ENCODE results near the gene APOBEC2. TPM values are rescaled to one million over a fixed set of nuclear protein-coding genes. Genes with fewer than 3 reads are reported as not detected.

APOBEC2 gene
- total and polyA plus RNA-seq, 2 donors from 2014 or later = not detected

DNA sequence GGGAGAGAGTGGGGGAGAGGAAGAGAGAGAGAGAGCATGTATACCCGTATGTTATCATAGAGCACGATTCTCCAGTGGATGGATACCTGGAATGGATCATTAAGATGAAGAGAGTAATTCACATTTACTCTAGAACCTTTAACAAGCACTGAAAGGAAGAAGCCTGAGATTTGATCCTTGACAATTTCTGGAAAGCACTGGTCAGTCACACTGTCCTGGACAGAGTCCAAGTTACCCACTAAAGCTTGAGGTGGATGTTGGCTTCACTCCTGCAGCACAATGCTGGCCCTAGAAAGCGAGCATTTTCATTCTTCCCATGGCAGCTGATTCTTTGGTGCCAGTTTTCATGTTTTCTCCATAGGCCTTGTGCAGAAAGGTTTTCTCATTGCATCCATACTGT, 45.4 kb downstream of the APOBEC2 start:
- intact Hi-C loops (cut with DNase I) = no loop called here

GRCh38 chr6:41100871-41101287, 47.9 kb downstream of the APOBEC2 start:
- no peak overlapping the region for H3K27ac ChIP-seq (ENCODE audit: low read depth in 2 of 2, low read length in 2 of 2)
- FAIRE-seq (no peak), DNase-seq (peak in 2 of 5 donors; percentile 45 to 67)
- peaks cover 11 to 33% (median 23%) of the 10 kb centered on the region in 3 donors for H3K36me3 ChIP-seq (ENCODE audit: control insufficient read depth in 2 of 3, insufficient read depth in 3 of 3, low read length in 3 of 3)
- TF ChIP-seq CTCF (IDR thresholded peaks at IDR 0.05; ENCODE audit: borderline replicate concordance, extremely low read depth, insufficient read depth) = no peak
- no peaks in the 10 kb centered on the region for H3K27me3 ChIP-seq (ENCODE audit: control insufficient read depth, insufficient read depth, low read length)
- H3K9me3 ChIP-seq (ENCODE audit: control insufficient read depth in 2 of 3, insufficient read depth in 1 of 3, low read length in 3 of 3) = no peaks in the 10 kb centered on the region
- H3K4me1 ChIP-seq (ENCODE audit: control insufficient read depth in 2 of 3, insufficient read depth in 2 of 3, low read depth in 1 of 3, low read length in 3 of 3) = no peaks in the 10 kb centered on the region
- H3K4me3 ChIP-seq (ENCODE audit: low read length in 3 of 3) = no peak overlapping the region
- no peak overlapping the region for H3K9ac ChIP-seq (ENCODE audit: low read length in 3 of 3)
- intact Hi-C loops (cut with DNase I) = no loop called here

More for the DNA sequence above, 45.4 kb downstream of the APOBEC2 start:
- Histone ChIP-seq H3K4me1 (ENCODE audit: control insufficient read depth in 2 of 3, insufficient read depth in 2 of 3, low read depth in 1 of 3, low read length in 3 of 3) (no peaks in the 10 kb centered on the region), H3K27me3 (ENCODE audit: control insufficient read depth, insufficient read depth, low read length) (no peaks in the 10 kb centered on the region), H3K36me3 (ENCODE audit: control insufficient read depth in 2 of 3, insufficient read depth in 3 of 3, low read length in 3 of 3) (peaks cover 23 to 49% (median 37%) of the 10 kb centered on the region in 3 donors), H3K9me3 (ENCODE audit: control insufficient read depth in 2 of 3, insufficient read depth in 1 of 3, low read length in 3 of 3) (no peaks in the 10 kb centered on the region), H3K27ac (ENCODE audit: low read depth in 2 of 2, low read length in 2 of 2) (no peak overlapping the region), H3K9ac (ENCODE audit: low read length in 3 of 3) (no peak overlapping the region), H3K4me3 (ENCODE audit: low read length in 3 of 3) (no peak overlapping the region)
- no peak for TF ChIP-seq CTCF (IDR thresholded peaks at IDR 0.05; ENCODE audit: borderline replicate concordance, extremely low read depth, insufficient read depth)
- FAIRE-seq (no peak), DNase-seq (no peak)

GRCh38 chr6:41103847-41104246, 50.8 kb downstream of the APOBEC2 start:
- Histone ChIP-seq H3K4me1 (ENCODE audit: control insufficient read depth in 2 of 3, insufficient read depth in 2 of 3, low read depth in 1 of 3, low read length in 3 of 3) (no peaks in the 10 kb centered on the region), H3K27me3 (ENCODE audit: control insufficient read depth, insufficient read depth, low read length) (no peaks in the 10 kb centered on the region), H3K4me3 (ENCODE audit: low read length in 3 of 3) (no peak overlapping the region), H3K36me3 (ENCODE audit: control insufficient read depth in 2 of 3, insufficient read depth in 3 of 3, low read length in 3 of 3) (peaks cover 3 to 10% (median 3%) of the 10 kb centered on the region in 3 donors), H3K9ac (ENCODE audit: low read length in 3 of 3) (no peak overlapping the region), H3K9me3 (ENCODE audit: control insufficient read depth in 2 of 3, insufficient read depth in 1 of 3, low read length in 3 of 3) (no peaks in the 10 kb centered on the region), H3K27ac (ENCODE audit: low read depth in 2 of 2, low read length in 2 of 2) (no peak overlapping the region)
- no peak for DNase-seq
- no peak for TF ChIP-seq CTCF (IDR thresholded peaks at IDR 0.05; ENCODE audit: borderline replicate concordance, extremely low read depth, insufficient read depth)
- intact Hi-C loops (cut with DNase I) = no loop called here
- no peak for FAIRE-seq

DNA sequence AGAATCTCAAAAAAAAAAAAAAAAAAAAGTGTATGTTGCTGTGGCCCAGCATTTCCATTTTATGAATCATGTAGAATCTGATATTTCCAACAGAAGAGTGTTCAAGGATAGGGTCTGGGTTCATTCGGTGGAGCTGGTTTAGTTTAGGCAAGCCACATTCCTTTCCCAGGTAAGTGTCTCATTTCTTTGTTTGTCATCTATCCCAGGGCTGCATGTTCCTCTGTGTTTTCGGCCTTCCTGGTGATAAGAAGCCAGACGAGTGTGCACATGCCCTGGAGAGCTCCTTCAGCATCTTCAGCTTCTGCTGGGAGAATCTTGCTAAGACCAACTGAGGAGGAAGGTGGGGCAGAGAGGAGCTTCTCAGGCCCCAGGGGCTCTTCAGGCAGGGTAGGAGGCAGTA, 58.0 kb downstream of the APOBEC2 start:
- Histone ChIP-seq H3K27ac (ENCODE audit: low read depth in 2 of 2, low read length in 2 of 2) (no peak overlapping the region), H3K36me3 (ENCODE audit: control insufficient read depth in 2 of 3, insufficient read depth in 3 of 3, low read length in 3 of 3) (no peaks in the 10 kb centered on the region), H3K9ac (ENCODE audit: low read length in 3 of 3) (no peak overlapping the region), H3K4me3 (ENCODE audit: low read length in 3 of 3) (no peak overlapping the region), H3K4me1 (ENCODE audit: control insufficient read depth in 2 of 3, insufficient read depth in 2 of 3, low read depth in 1 of 3, low read length in 3 of 3) (no peaks in the 10 kb centered on the region), H3K27me3 (ENCODE audit: control insufficient read depth, insufficient read depth, low read length) (no peaks in the 10 kb centered on the region), H3K9me3 (ENCODE audit: control insufficient read depth in 2 of 3, insufficient read depth in 1 of 3, low read length in 3 of 3) (no peaks in the 10 kb centered on the region)
- FAIRE-seq (no peak), DNase-seq (no peak)
- intact Hi-C loops (cut with DNase I) = no loop called here
- no peak for TF ChIP-seq CTCF (IDR thresholded peaks at IDR 0.05; ENCODE audit: borderline replicate concordance, extremely low read depth, insufficient read depth)

Measured in kidney (tissue), 14 donors.